Measurements from ENCODE around the gene RASSF5.

- TF ChIP-seq YY1 (IDR thresholded peaks at IDR 0.05; ENCODE audit: insufficient read depth, insufficient read length) (no peak), SUZ12 (IDR thresholded peaks at IDR 0.05; ENCODE audit: extremely low read depth, insufficient read depth, insufficient read length) (no peak), ZNF274 (IDR thresholded peaks at IDR 0.05; ENCODE audit: low read depth, low read length) (no peak)
These were observed 22.4 kb upstream of the RASSF5 start for GRCh38 chr1:206484901-206485300.
